Transverse colon (tissue), 4 donors: Measurements from ENCODE around the gene TTPAL. TPM values are rescaled to one million over a fixed set of nuclear protein-coding genes. Genes with fewer than 3 reads are reported as not detected.

Experiments used
- DNase-seq: peaks from one replicate; pipeline ENCODE4 v3.0.0-alpha.2; 2019
- H3K27ac ChIP-seq, 4 donors: fragments of 200-600 bp; sonication (generic); 2 replicates each; pipeline ENCODE4 v1.5.1; 2016 to 2018; ENCODE audit warnings: inconsistent platforms in 4 of 4
- H3K27me3 ChIP-seq: fragments of 200-600 bp; sonication (generic); 2 replicates; pipeline ENCODE4 v1.5.1; 2017; ENCODE audit warnings: inconsistent platforms
- H3K36me3 ChIP-seq, 4 donors: fragments of 200-600 bp; sonication (generic); 2 replicates each; pipeline ENCODE4 v1.5.1; 2017 to 2019; ENCODE audit warnings: inconsistent platforms in 4 of 4
- H3K4me1 ChIP-seq, 4 donors: fragments of 200-600 bp; sonication (generic); 2 replicates each; pipeline ENCODE4 v1.5.1; 2017 to 2020; ENCODE audit warnings: inconsistent platforms in 4 of 4
- H3K4me3 ChIP-seq, 4 donors: fragments of 200-600 bp; sonication (generic); 1 replicate in 1 of 4; 2 replicates in 3 of 4; pipeline versions ENCODE4 v1.5.1 to v1.6.1; 2017 to 2019; ENCODE audit warnings: inconsistent platforms in 4 of 4
- H3K9me3 ChIP-seq, 2 donors: fragments of 200-600 bp; sonication (generic); 2 replicates each; pipeline ENCODE4 v1.5.1; 2017 to 2019; ENCODE audit warnings: inconsistent platforms in 2 of 2
- CTCF ChIP-seq, 5 experiments: fragments of 200-600 bp in 3 of 5; fragments of 450-650 bp in 2 of 5; sonication (generic) in 3 of 5; IDR thresholded peaks; 1 replicate in 2 of 5; 2 replicates in 3 of 5; pipeline ENCODE4 v1.5.1; 2016 to 2017; ENCODE audit warnings: antibody characterized with exemption in 5 of 5, inconsistent platforms in 3 of 5, mild to moderate bottlenecking in 2 of 5, moderate library complexity in 1 of 5
- EP300 ChIP-seq: sonication (generic); formaldehyde crosslinking; IDR thresholded peaks from one replicate; pipeline ENCODE4 v1.6.1; 2017; ENCODE audit warnings: antibody characterized with exemption, low read depth
- POLR2A ChIP-seq: fragments of 450-650 bp; IDR thresholded peaks from one replicate; pipeline ENCODE4 v1.6.1; 2016; ENCODE audit warnings: antibody characterized with exemption, mild to moderate bottlenecking, moderate library complexity
- POLR2AphosphoS5 ChIP-seq, 3 donors: sonication (generic); formaldehyde crosslinking; IDR thresholded peaks; one replicate each; pipeline ENCODE4 v1.6.1; 2016; ENCODE audit warnings: antibody characterized with exemption in 3 of 3
- WGBS, 2 donors: methylation state at CpG; one replicate each; pipeline ENCODE4 v1.1.5; 2018; ENCODE audit warnings: low coverage in 1 of 2; 5-methylcytosine and 5-hydroxymethylcytosine counted together
- in situ Hi-C, 4 donors: fragments of 200-750 bp; cut with MboI; loops; one replicate each; pipeline versions ENCODE4 v1.15.0 to v1.15.1; 2017; ENCODE audit warnings: low sequenced_read_pairs in 3 of 4, low pct_ligation_motif_present in 1 of 4, low pct_unique_long_range_greater_than_20kb in 1 of 4
- intact Hi-C: fragments of 100-400 bp; cut with DNase I; formaldehyde crosslinking; loops from one replicate; pipeline ENCODE4 v1.15.1; 2023; ENCODE audit warnings: low total_unique reads
- total RNA-seq, 4 donors: library from RNA; depleted of rRNA; stranded (reverse); fragments of >200 nt; gene quantifications; one replicate each; pipeline ENCODE4 v1.1.0, GENCODE V29; 2016

Gene TTPAL
- total RNA-seq, 4 donors from 2014 or later: 6.8 to 20.9 (median 9.2) TPM

- Histone ChIP-seq H3K4me1 (no peaks in the 10 kb centered on the region), H3K9me3 (no peaks in the 10 kb centered on the region), H3K27ac (no peak overlapping the region), H3K4me3 (no peak overlapping the region), H3K36me3 (peaks cover 0 to 30% (median 8%) of the 10 kb centered on the region in 4 donors), H3K27me3 (no peaks in the 10 kb centered on the region)
- in situ Hi-C loops (no loop called here), intact Hi-C loops (no loop called here)
- no peak for DNase-seq
- TF ChIP-seq POLR2A: no peak
- TF ChIP-seq POLR2AphosphoS5 (IDR thresholded peaks at IDR 0.05): peak in 1 of 3 donors; percentile 3
- WGBS, 2 donors: 84 to 100% methylated on average over 3 to 7 of the region's 7 CpGs
Observed at GRCh38 chr20:44485078-44485829, 9.6 kb downstream of the TTPAL start.

DNA sequence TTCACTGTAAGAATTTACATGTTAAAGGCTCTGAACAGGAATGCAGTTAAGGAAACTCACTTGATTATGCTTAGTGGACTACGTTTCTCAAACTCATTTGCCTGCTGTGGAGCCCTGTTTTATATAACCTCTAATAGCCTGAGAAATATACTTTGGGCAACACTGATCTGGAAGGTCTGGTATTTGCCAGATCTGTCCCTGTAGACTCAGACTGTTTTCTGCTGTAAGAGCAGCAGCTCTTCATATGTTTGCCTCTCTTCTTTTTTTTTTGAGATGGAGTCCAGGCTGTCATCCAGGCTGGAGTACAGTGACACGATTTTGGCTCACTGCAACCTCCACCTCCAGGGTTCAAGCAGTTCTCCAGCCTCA is 10.1 kb downstream of the TTPAL start:
- H3K4me1 ChIP-seq: no peaks in the 10 kb centered on the region
- no peak overlapping the region for H3K27ac ChIP-seq
- in situ Hi-C loops: no loop called here
- WGBS, 2 donors: 63 to 85% methylated on average over 1 to 2 of the region's 2 CpGs
- intact Hi-C loops: no loop called here
- no peaks in the 10 kb centered on the region for H3K9me3 ChIP-seq
- TF ChIP-seq CTCF (IDR thresholded peaks at IDR 0.05) (no peak), POLR2A (no peak), EP300 (no peak), POLR2AphosphoS5 (IDR thresholded peaks at IDR 0.05) (no peak)
- H3K4me3 ChIP-seq: no peak overlapping the region
- H3K27me3 ChIP-seq: no peaks in the 10 kb centered on the region
- peaks cover 0 to 33% (median 10%) of the 10 kb centered on the region in 4 donors for H3K36me3 ChIP-seq
- no peak for DNase-seq

GRCh38 chr20:44488551-44488950 is 12.9 kb downstream of the TTPAL start:
- Histone ChIP-seq H3K27me3 (no peaks in the 10 kb centered on the region), H3K4me3 (no peak overlapping the region), H3K9me3 (no peaks in the 10 kb centered on the region), H3K36me3 (peaks cover 0 to 58% (median 10%) of the 10 kb centered on the region in 4 donors), H3K4me1 (peaks cover 0 to 5% (median 0%) of the 10 kb centered on the region in 4 donors), H3K27ac (no peak overlapping the region)
- 78 to 89% methylated on average over 2 to 5 of the region's 5 CpGs for WGBS, 2 donors
- intact Hi-C loops: no loop called here
- no peak for DNase-seq
- in situ Hi-C loops: no loop called here
- TF ChIP-seq POLR2AphosphoS5 (IDR thresholded peaks at IDR 0.05) (no peak), CTCF (IDR thresholded peaks at IDR 0.05) (no peak), POLR2A (no peak), EP300 (no peak)

GRCh38 chr20:44489223-44489622 is 13.5 kb downstream of the TTPAL start:
- Histone ChIP-seq H3K27me3 (no peaks in the 10 kb centered on the region), H3K4me1 (peaks cover 0 to 5% (median 0%) of the 10 kb centered on the region in 4 donors), H3K36me3 (peaks cover 0 to 62% (median 10%) of the 10 kb centered on the region in 4 donors), H3K4me3 (no peak overlapping the region), H3K9me3 (no peaks in the 10 kb centered on the region), H3K27ac (no peak overlapping the region)
- intact Hi-C loops (no loop called here), in situ Hi-C loops (no loop called here)
- WGBS, 2 donors: 89 to 96% methylated on average over 4 to 9 of the region's 9 CpGs
- no peak for TF ChIP-seq POLR2A
- no peak for TF ChIP-seq POLR2AphosphoS5 (IDR thresholded peaks at IDR 0.05)
- no peak for TF ChIP-seq EP300
- no peak for TF ChIP-seq CTCF (IDR thresholded peaks at IDR 0.05)
- no peak for DNase-seq
